ENCODE results near the gene ST8SIA1.

ST8SIA1 gene

GRCh38 chr12:22228022-22228875, 106.3 kb downstream of the ST8SIA1 start:
- H3K27me3 Mint-ChIP-seq, result no peaks in the 10 kb centered on the region
- no peaks in the 10 kb centered on the region for H3K36me3 Mint-ChIP-seq (ENCODE audit: low read depth)
- peaks cover 3% of the 10 kb centered on the region for H3K9me3 Mint-ChIP-seq
- H3K27ac Mint-ChIP-seq, result no peak overlapping the region
- H3K4me3 Mint-ChIP-seq, result no peak overlapping the region
- ATAC-seq (no peak), DNase-seq (no peak)
- no peaks in the 10 kb centered on the region for H3K4me1 Mint-ChIP-seq

GRCh38 chr12:22223356-22223755, 111.2 kb downstream of the ST8SIA1 start:
- DNase-seq, result no peak
- Mint-ChIP-seq H3K27ac (no peak overlapping the region), H3K27me3 (no peaks in the 10 kb centered on the region), H3K9me3 (no peaks in the 10 kb centered on the region), H3K4me3 (no peak overlapping the region), H3K4me1 (no peaks in the 10 kb centered on the region), H3K36me3 (ENCODE audit: low read depth) (no peaks in the 10 kb centered on the region)
- no peak for ATAC-seq

GRCh38 chr12:22217556-22217955, 117.0 kb downstream of the ST8SIA1 start:
- H3K36me3 Mint-ChIP-seq (ENCODE audit: low read depth), result no peaks in the 10 kb centered on the region
- no peaks in the 10 kb centered on the region for H3K9me3 Mint-ChIP-seq
- H3K27me3 Mint-ChIP-seq, result no peaks in the 10 kb centered on the region
- DNase-seq (no peak), ATAC-seq (no peak)
- no peaks in the 10 kb centered on the region for H3K4me1 Mint-ChIP-seq
- H3K4me3 Mint-ChIP-seq, result no peak overlapping the region
- H3K27ac Mint-ChIP-seq, result no peak overlapping the region

- Mint-ChIP-seq H3K36me3 (ENCODE audit: low read depth) (no peaks in the 10 kb centered on the region), H3K27ac (no peak overlapping the region), H3K9me3 (no peaks in the 10 kb centered on the region), H3K4me3 (no peak overlapping the region), H3K4me1 (no peaks in the 10 kb centered on the region), H3K27me3 (no peaks in the 10 kb centered on the region)
- ATAC-seq (no peak), DNase-seq (no peak)
Measured at GRCh38 chr12:22215467-22216253, 118.8 kb downstream of the ST8SIA1 start.

DNA sequence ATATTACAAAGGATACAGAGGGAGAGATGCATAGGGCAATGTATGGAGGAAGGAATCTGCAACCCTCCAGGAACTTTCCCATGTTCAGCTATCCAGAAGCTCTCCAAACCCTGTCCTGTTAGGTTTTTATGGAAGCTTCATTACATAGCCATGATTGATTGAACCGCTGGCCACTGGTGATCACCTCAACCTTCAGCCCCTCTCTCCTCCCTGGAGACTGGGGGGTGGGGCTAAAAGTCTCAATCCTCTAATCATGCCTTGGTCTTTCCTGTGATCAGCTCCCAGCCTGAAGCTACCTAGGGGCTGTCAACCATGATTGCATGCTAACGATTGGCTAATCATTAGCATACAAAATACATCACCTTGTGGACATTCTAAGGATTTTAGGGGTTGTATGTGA, 123.4 kb downstream of the ST8SIA1 start:
- Mint-ChIP-seq H3K9me3 (no peaks in the 10 kb centered on the region), H3K27me3 (no peaks in the 10 kb centered on the region), H3K36me3 (ENCODE audit: low read depth) (no peaks in the 10 kb centered on the region), H3K4me3 (no peak overlapping the region), H3K27ac (no peak overlapping the region), H3K4me1 (no peaks in the 10 kb centered on the region)
- DNase-seq (no peak), ATAC-seq (no peak)

- H3K27me3 Mint-ChIP-seq, result no peaks in the 10 kb centered on the region
- ATAC-seq, result no peak
- H3K27ac Mint-ChIP-seq, result no peak overlapping the region
- no peaks in the 10 kb centered on the region for H3K36me3 Mint-ChIP-seq (ENCODE audit: low read depth)
- H3K9me3 Mint-ChIP-seq, result peaks cover under 1% of the 10 kb centered on the region
- no peaks in the 10 kb centered on the region for H3K4me1 Mint-ChIP-seq
- H3K4me3 Mint-ChIP-seq, result no peak overlapping the region
- no peak for DNase-seq
Measured at GRCh38 chr12:22209422-22209821, 125.1 kb downstream of the ST8SIA1 start.

DNA sequence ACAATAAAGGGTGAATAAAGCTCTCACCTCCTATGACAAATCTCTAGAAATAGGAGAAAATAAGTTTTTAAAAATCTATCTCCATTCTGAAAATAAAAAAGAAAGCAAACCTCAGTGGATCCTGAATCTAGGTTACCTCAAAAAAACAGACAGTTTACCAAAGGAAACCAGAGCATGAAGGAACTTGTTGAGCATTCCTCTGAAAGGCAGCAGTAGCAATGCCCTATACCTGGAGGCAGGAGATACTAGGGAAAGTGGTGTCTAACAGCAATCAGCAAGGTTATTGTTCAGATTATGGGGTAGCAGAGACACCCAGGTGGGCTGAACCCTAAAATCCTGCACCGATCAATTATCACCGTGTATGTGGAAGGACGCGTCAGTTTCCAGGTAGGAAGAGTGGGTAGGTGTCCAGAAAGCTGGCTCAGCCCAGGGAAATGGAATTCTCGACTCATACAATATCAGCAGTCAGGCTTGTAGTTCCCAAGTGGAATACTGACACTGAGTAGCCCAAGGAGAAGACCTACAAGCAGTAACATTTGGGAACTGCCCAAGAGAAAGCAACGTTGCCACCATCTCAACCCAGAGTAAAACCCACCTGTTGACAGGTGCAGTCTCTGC, 128.3 kb downstream of the ST8SIA1 start:
- no peak overlapping the region for H3K27ac Mint-ChIP-seq
- no peaks in the 10 kb centered on the region for H3K27me3 Mint-ChIP-seq
- H3K4me3 Mint-ChIP-seq, result no peak overlapping the region
- peaks cover 3% of the 10 kb centered on the region for H3K36me3 Mint-ChIP-seq (ENCODE audit: low read depth)
- peaks cover 11% of the 10 kb centered on the region for H3K9me3 Mint-ChIP-seq
- DNase-seq (no peak), ATAC-seq (no peak)
- H3K4me1 Mint-ChIP-seq, result no peaks in the 10 kb centered on the region

- Mint-ChIP-seq H3K27ac (no peak overlapping the region), H3K4me3 (no peak overlapping the region), H3K27me3 (no peaks in the 10 kb centered on the region), H3K36me3 (ENCODE audit: low read depth) (peaks cover 3% of the 10 kb centered on the region), H3K9me3 (peaks cover 11% of the 10 kb centered on the region), H3K4me1 (no peaks in the 10 kb centered on the region)
- ATAC-seq (no peak), DNase-seq (no peak)
Measured at GRCh38 chr12:22204391-22204790, 130.1 kb downstream of the ST8SIA1 start.

DNA sequence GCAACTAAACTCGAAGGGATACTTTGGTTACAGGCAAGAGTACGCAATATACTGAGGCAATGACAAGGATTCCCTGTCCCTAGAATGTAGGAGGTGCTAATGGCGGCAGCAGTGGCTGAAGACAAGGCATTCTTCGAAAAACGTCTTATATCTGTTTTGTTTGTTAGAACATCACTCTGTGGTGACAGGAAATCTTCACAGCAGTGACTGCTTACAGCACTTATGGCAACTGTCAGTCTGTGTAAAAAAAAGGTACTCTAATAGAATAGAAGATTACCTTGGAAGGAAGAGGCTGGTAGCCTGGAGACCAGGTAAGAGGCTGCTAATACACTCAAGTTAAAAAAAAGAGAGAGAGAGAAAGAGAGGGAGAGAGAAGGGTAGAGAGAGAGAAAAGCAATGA, 131.7 kb downstream of the ST8SIA1 start:
- Mint-ChIP-seq H3K27me3 (no peaks in the 10 kb centered on the region), H3K27ac (no peak overlapping the region), H3K4me3 (no peak overlapping the region), H3K36me3 (ENCODE audit: low read depth) (peaks cover 3% of the 10 kb centered on the region), H3K9me3 (peaks cover 11% of the 10 kb centered on the region), H3K4me1 (no peaks in the 10 kb centered on the region)
- DNase-seq (no peak), ATAC-seq (no peak)

DNA sequence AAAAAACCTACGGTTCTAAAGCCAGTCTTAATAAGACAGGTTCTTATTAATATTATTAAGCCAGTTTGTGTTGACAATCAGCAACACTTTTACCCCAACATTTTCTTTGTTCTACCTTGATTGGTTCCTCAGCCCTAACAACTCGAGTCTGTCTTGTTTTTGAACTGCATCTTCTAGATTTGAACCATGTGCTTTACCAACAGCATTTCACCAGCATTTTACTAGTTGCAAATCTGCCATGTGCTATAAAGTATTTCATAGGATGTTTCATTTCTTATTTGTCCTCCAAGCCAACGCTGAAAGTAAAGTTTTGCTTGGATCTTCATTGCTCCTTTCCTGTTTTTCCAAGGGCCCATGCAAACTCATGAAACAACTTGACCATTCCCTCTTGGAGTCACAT, 133.4 kb downstream of the ST8SIA1 start:
- no peaks in the 10 kb centered on the region for H3K4me1 Mint-ChIP-seq
- no peak for ATAC-seq
- peaks cover 11% of the 10 kb centered on the region for H3K9me3 Mint-ChIP-seq
- DNase-seq, result no peak
- peaks cover 3% of the 10 kb centered on the region for H3K36me3 Mint-ChIP-seq (ENCODE audit: low read depth)
- no peak overlapping the region for H3K4me3 Mint-ChIP-seq
- no peaks in the 10 kb centered on the region for H3K27me3 Mint-ChIP-seq
- H3K27ac Mint-ChIP-seq, result no peak overlapping the region

GRCh38 chr12:22196236-22196635, 138.3 kb downstream of the ST8SIA1 start:
- Mint-ChIP-seq H3K36me3 (ENCODE audit: low read depth) (no peaks in the 10 kb centered on the region), H3K27me3 (no peaks in the 10 kb centered on the region), H3K9me3 (no peaks in the 10 kb centered on the region), H3K4me3 (no peak overlapping the region), H3K4me1 (no peaks in the 10 kb centered on the region), H3K27ac (no peak overlapping the region)
- ATAC-seq (no peak), DNase-seq (no peak)

- Mint-ChIP-seq H3K4me3 (no peak overlapping the region), H3K27ac (no peak overlapping the region), H3K4me1 (no peaks in the 10 kb centered on the region), H3K27me3 (no peaks in the 10 kb centered on the region), H3K9me3 (no peaks in the 10 kb centered on the region), H3K36me3 (ENCODE audit: low read depth) (no peaks in the 10 kb centered on the region)
- DNase-seq (no peak), ATAC-seq (no peak)
Measured at GRCh38 chr12:22190969-22191368, 143.5 kb downstream of the ST8SIA1 start.

GRCh38 chr12:22188431-22188830, 146.1 kb downstream of the ST8SIA1 start:
- ATAC-seq (no peak), DNase-seq (no peak)
- H3K9me3 Mint-ChIP-seq, result no peaks in the 10 kb centered on the region
- no peak overlapping the region for H3K27ac Mint-ChIP-seq
- H3K36me3 Mint-ChIP-seq (ENCODE audit: low read depth), result no peaks in the 10 kb centered on the region
- H3K4me1 Mint-ChIP-seq, result no peaks in the 10 kb centered on the region
- H3K27me3 Mint-ChIP-seq, result no peaks in the 10 kb centered on the region
- no peak overlapping the region for H3K4me3 Mint-ChIP-seq

GRCh38 chr12:22180705-22181104, 153.8 kb downstream of the ST8SIA1 start:
- ATAC-seq, result no peak

GRCh38 chr12:22173177-22173576, 161.3 kb downstream of the ST8SIA1 start:
- ATAC-seq, result no peak
- no peak overlapping the region for H3K27ac Mint-ChIP-seq
- no peak overlapping the region for H3K4me3 Mint-ChIP-seq

More at GRCh38 chr12:22180705-22181104, 153.8 kb downstream of the ST8SIA1 start:
- H3K27ac Mint-ChIP-seq, result no peak overlapping the region
- no peaks in the 10 kb centered on the region for H3K4me1 Mint-ChIP-seq
- no peaks in the 10 kb centered on the region for H3K9me3 Mint-ChIP-seq
- H3K4me3 Mint-ChIP-seq, result no peak overlapping the region
- DNase-seq, result no peak
- no peaks in the 10 kb centered on the region for H3K27me3 Mint-ChIP-seq
- no peaks in the 10 kb centered on the region for H3K36me3 Mint-ChIP-seq (ENCODE audit: low read depth)

More at GRCh38 chr12:22173177-22173576, 161.3 kb downstream of the ST8SIA1 start:
- no peak for DNase-seq
- Mint-ChIP-seq H3K36me3 (ENCODE audit: low read depth) (no peaks in the 10 kb centered on the region), H3K27me3 (no peaks in the 10 kb centered on the region), H3K9me3 (no peaks in the 10 kb centered on the region), H3K4me1 (peaks cover 2% of the 10 kb centered on the region)

Measured in activated naive CD8-positive, alpha-beta T cell treated with anti-CD3 and anti-CD28 coated beads, Interleukin-2, amount 50 U/mL, for 24 hours (primary cell).